HS-5 (cell line): ENCODE measurements around the gene POLR3G.
A peak's percentile ranks its signal among the peaks of the same experiment; 100 is the strongest.

ENCODE experiments used
- DNase-seq: peaks from one replicate; pipeline ENCODE4 v3.0.0-alpha.2; 2012; ENCODE audit warnings: low read depth

The POLR3G gene

GRCh38 chr5:90474235-90475107, at the start of gene POLR3G, which contains the start of gene MBLAC2:
Gene POLR3G, plus strand, starts transcription at chr5:90474864. Its CDS starts 10,704 bp downstream, at chr5:90485568.
Gene MBLAC2, minus strand, starts transcription at chr5:90474771. Its CDS starts 479 bp downstream, at chr5:90474292.
- peak; percentile 78 for DNase-seq

GRCh38 chr5:90434116-90434714, 40.4 kb upstream of the POLR3G start:
- no peak for DNase-seq

- no peak for DNase-seq
These were observed 37.0 kb upstream of the POLR3G start for GRCh38 chr5:90437663-90438062.

- DNase-seq, result no peak
These were observed 36.6 kb upstream of the POLR3G start for GRCh38 chr5:90438100-90438499.

GRCh38 chr5:90440644-90441043, 34.0 kb upstream of the POLR3G start:
- DNase-seq, result no peak

GRCh38 chr5:90446961-90447360, 27.7 kb upstream of the POLR3G start:
- no peak for DNase-seq

- DNase-seq, result no peak
These were observed 13.4 kb upstream of the POLR3G start for GRCh38 chr5:90461288-90461687.

- no peak for DNase-seq
These were observed 1.8 kb upstream of the POLR3G start for GRCh38 chr5:90472783-90473395.

GRCh38 chr5:90473396-90474234, 1.0 kb upstream of the POLR3G start:
- DNase-seq, result no peak

GRCh38 chr5:90475436-90475980, 844 bp downstream of the POLR3G start:
- no peak for DNase-seq

- DNase-seq, result no peak
These were observed 1.7 kb downstream of the POLR3G start for GRCh38 chr5:90476391-90476790.

GRCh38 chr5:90477073-90477472, 2.4 kb downstream of the POLR3G start:
- DNase-seq, result no peak

- DNase-seq, result no peak
These were observed 3.1 kb downstream of the POLR3G start for GRCh38 chr5:90477621-90478215.

- peak; percentile 56 for DNase-seq
These were observed 5.1 kb downstream of the POLR3G start for GRCh38 chr5:90479611-90480385.

- DNase-seq, result no peak
These were observed 6.0 kb downstream of the POLR3G start for GRCh38 chr5:90480699-90481098.

- DNase-seq, result peak; percentile 92
These were observed 8.5 kb downstream of the POLR3G start for GRCh38 chr5:90483206-90483605.

- no peak for DNase-seq
These were observed 9.9 kb downstream of the POLR3G start for GRCh38 chr5:90484540-90484939.

- peak; percentile 86 for DNase-seq
These were observed 14.1 kb downstream of the POLR3G start for GRCh38 chr5:90488791-90489190.

- DNase-seq, result no peak
These were observed 19.4 kb downstream of the POLR3G start for GRCh38 chr5:90494043-90494442.

GRCh38 chr5:90495146-90495545, 20.5 kb downstream of the POLR3G start:
- no peak for DNase-seq
